Mammary microvascular endothelial cell (primary cell): Measurements from ENCODE around the gene RGSL1. TPM values are rescaled to one million over a fixed set of nuclear protein-coding genes. Genes with fewer than 3 reads are reported as not detected.

Experiments used
- total RNA-seq: library from RNA; depleted of rRNA; stranded (reverse); fragments of >200 nt; gene quantifications from 2 replicates; pipeline ENCODE4 v1.2.3, GENCODE V29; 2015

RGSL1 gene
- total RNA-seq: not detected in 2 replicates

DNA sequence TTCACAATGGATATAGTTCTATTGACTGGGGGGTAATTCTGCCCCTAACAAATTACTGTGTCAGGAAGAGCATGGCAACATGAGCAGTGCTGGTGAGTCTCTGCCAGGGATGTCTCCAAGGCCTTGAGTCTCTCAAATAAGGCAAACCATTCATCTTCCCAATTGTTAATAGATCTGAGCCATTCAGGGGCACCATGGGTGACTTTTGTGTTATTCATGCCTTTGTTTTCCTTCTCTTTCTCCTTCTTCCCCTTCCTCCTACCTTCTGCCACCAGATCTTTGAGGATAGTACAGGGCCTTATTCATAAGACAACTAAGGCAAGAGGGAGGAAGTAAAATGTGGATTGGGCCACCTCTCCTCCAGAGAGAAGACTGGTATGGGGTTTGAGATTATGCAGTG is at the start of gene RGSL1:
Gene RGSL1 (plus strand): TSS at position 60 of the 400 bp plus-strand sequence. CDS start 20 bp downstream, at position 80.

GRCh38 chr1:182400567-182400966 is 49.4 kb upstream of the RGSL1 start, which contains the start of gene TEDDM1:
Gene TEDDM1, minus strand, starts transcription at chr1:182400667. Its CDS starts 182 bp downstream, at chr1:182400485.

GRCh38 chr1:182588500-182589396 is 138.8 kb downstream of the RGSL1 start, which contains the start of gene RNASEL:
Gene RNASEL, minus strand, starts transcription at chr1:182589256. Its CDS starts 2,450 bp downstream, at chr1:182586806.

DNA sequence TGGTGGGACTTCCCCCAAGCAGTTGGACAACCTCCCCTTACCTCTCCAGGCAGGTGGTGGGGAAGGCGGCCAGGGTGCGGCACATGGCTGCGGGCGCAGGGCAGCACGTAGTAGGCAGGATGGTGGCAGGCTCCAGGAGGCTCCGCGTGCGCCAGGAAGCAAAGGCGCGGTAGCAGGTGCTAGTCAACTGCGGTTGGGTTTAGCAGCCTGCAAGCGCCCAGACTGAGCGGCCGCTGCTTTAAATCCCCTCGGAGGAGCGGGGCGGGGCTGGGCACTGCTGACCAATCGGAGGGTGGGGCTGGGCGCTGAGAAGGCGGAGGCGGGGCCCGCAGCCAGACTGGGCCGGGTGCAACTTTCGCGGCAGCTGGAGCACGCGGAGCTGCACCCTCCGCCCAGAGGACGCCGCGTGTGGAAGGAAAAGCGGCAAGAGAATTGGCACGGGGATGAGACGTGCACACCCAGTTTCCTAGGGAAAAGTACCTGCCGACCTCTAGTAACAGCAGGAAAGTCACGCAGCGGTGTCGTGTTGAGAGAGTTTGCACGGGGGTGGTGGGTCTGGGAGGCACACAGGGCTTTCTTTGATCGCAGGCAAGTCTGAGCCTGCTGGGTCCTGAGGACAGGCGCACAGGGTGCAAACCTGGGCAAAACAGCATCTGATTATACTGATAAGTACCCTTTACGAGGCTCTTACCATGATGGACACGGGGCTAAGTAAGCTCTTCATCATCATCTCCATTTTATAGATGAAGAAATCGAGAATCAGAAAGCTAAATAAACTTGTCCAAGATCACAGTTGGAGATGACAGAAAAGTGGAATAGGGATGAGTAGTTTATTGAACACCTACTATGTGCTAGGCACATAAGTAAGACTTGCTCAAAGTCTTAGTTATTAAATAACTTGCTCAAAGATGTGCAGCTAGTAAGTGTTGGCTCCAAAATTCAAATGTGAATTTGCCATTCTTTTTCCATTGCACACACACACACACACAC is 154.5 kb downstream of the RGSL1 start, which contains the start of gene RGS16:
Gene RGS16 (minus strand): TSS at position 215 of the 990 bp plus-strand sequence. CDS start 130 bp downstream, at position 85.

Other genes starting within 250 kb of the RGSL1 start
- gene GLUL, start 58.4 kb upstream of the RGSL1 start, total RNA-seq: 159 and 167 TPM in 2 replicates
- gene TEDDM1, start 49.5 kb upstream of the RGSL1 start, total RNA-seq: not detected in 2 replicates
- gene RNASEL, start 139.1 kb downstream of the RGSL1 start, total RNA-seq: 1.1 and 1.8 TPM in 2 replicates
- gene RGS16, start 154.2 kb downstream of the RGSL1 start, total RNA-seq: 0.07 TPM in 1 of 2 replicates, not detected in the other
- not detected in 2 replicates for gene RGS8, start 234.4 kb downstream of the RGSL1 start, total RNA-seq